ENCODE results near the gene TMEM95. TPM values are rescaled to one million over a fixed set of nuclear protein-coding genes. Genes with fewer than 3 reads are reported as not detected.
"Not testable (repeated sequence)": the region's sequence is repeated elsewhere in the genome, so short reads cannot be mapped to it uniquely, and the experiment has no call there.

Gene TMEM95
- total RNA-seq, 1 donor from 2014 or later, result not detected

- DNase-seq (ENCODE audit: low spot score), result no peak
- Mint-ChIP-seq H3K9me3 (ENCODE audit: low read depth) (no peaks in the 10 kb centered on the region), H3K4me1 (ENCODE audit: low read depth) (peaks cover 32% of the 10 kb centered on the region), H3K36me3 (ENCODE audit: low read depth) (no peaks in the 10 kb centered on the region), H3K27ac (ENCODE audit: unreplicated experiment) (no peak overlapping the region), H3K27me3 (ENCODE audit: low read depth) (no peaks in the 10 kb centered on the region), H3K4me3 (ENCODE audit: unreplicated experiment) (no peak overlapping the region)
- TF ChIP-seq CTCF (IDR thresholded peaks at IDR 0.05), result peak; percentile 88
Measured at GRCh38 chr17:7356072-7356549, 1.2 kb downstream of the TMEM95 start.

- no peaks in the 10 kb centered on the region for H3K36me3 Mint-ChIP-seq (ENCODE audit: low read depth)
- TF ChIP-seq CTCF (IDR thresholded peaks at IDR 0.05), result no peak
- no peaks in the 10 kb centered on the region for H3K27me3 Mint-ChIP-seq (ENCODE audit: low read depth)
- no peak overlapping the region for H3K27ac Mint-ChIP-seq (ENCODE audit: unreplicated experiment)
- no peak overlapping the region for H3K4me3 Mint-ChIP-seq (ENCODE audit: unreplicated experiment)
- H3K4me1 Mint-ChIP-seq (ENCODE audit: low read depth), result peaks cover 32% of the 10 kb centered on the region
- no peak for DNase-seq (ENCODE audit: low spot score)
- H3K9me3 Mint-ChIP-seq (ENCODE audit: low read depth), result no peaks in the 10 kb centered on the region
Measured at GRCh38 chr17:7356756-7357155, 1.8 kb downstream of the TMEM95 start.

GRCh38 chr17:7357381-7357780 lies 2.4 kb downstream of the TMEM95 start:
- Mint-ChIP-seq H3K27ac (ENCODE audit: unreplicated experiment) (no peak overlapping the region), H3K4me1 (ENCODE audit: low read depth) (peaks cover 30% of the 10 kb centered on the region), H3K4me3 (ENCODE audit: unreplicated experiment) (no peak overlapping the region), H3K36me3 (ENCODE audit: low read depth) (no peaks in the 10 kb centered on the region), H3K27me3 (ENCODE audit: low read depth) (no peaks in the 10 kb centered on the region), H3K9me3 (ENCODE audit: low read depth) (no peaks in the 10 kb centered on the region)
- TF ChIP-seq CTCF (IDR thresholded peaks at IDR 0.05), result no peak
- no peak for DNase-seq (ENCODE audit: low spot score)

GRCh38 chr17:7361906-7362305 lies 7.0 kb downstream of the TMEM95 start:
- H3K4me3 Mint-ChIP-seq (ENCODE audit: unreplicated experiment), result no peak overlapping the region
- no peak for TF ChIP-seq CTCF (IDR thresholded peaks at IDR 0.05)
- no peaks in the 10 kb centered on the region for H3K36me3 Mint-ChIP-seq (ENCODE audit: low read depth)
- DNase-seq (ENCODE audit: low spot score), result no peak
- no peaks in the 10 kb centered on the region for H3K4me1 Mint-ChIP-seq (ENCODE audit: low read depth)
- H3K9me3 Mint-ChIP-seq (ENCODE audit: low read depth), result no peaks in the 10 kb centered on the region
- H3K27me3 Mint-ChIP-seq (ENCODE audit: low read depth), result no peaks in the 10 kb centered on the region
- no peak overlapping the region for H3K27ac Mint-ChIP-seq (ENCODE audit: unreplicated experiment)

- no peak overlapping the region for H3K27ac Mint-ChIP-seq (ENCODE audit: unreplicated experiment)
- no peak for DNase-seq (ENCODE audit: low spot score)
- no peak for TF ChIP-seq CTCF (IDR thresholded peaks at IDR 0.05)
- H3K4me3 Mint-ChIP-seq (ENCODE audit: unreplicated experiment), result no peak overlapping the region
- H3K9me3 Mint-ChIP-seq (ENCODE audit: low read depth), result no peaks in the 10 kb centered on the region
- peaks cover 2% of the 10 kb centered on the region for H3K36me3 Mint-ChIP-seq (ENCODE audit: low read depth)
- no peaks in the 10 kb centered on the region for H3K4me1 Mint-ChIP-seq (ENCODE audit: low read depth)
- H3K27me3 Mint-ChIP-seq (ENCODE audit: low read depth), result no peaks in the 10 kb centered on the region
Measured at GRCh38 chr17:7363311-7363710, 8.4 kb downstream of the TMEM95 start.

GRCh38 chr17:7365963-7366362 lies 11.0 kb downstream of the TMEM95 start:
- not testable (repeated sequence) for DNase-seq (ENCODE audit: low spot score); H3K27ac Mint-ChIP-seq (ENCODE audit: unreplicated experiment); H3K4me3 Mint-ChIP-seq (ENCODE audit: unreplicated experiment); H3K36me3 Mint-ChIP-seq (ENCODE audit: low read depth); H3K4me1 Mint-ChIP-seq (ENCODE audit: low read depth); H3K9me3 Mint-ChIP-seq (ENCODE audit: low read depth)
- peaks cover 10% of the 10 kb centered on the region for H3K27me3 Mint-ChIP-seq (ENCODE audit: low read depth)

All from chondrocyte (in vitro differentiated cells).